ENCODE measurements around the gene LMF2.

Gene LMF2

GRCh38 chr22:50507991-50508884, 736 bp upstream of the LMF2 start, which contains the start of gene NCAPH2:
TSS of gene NCAPH2 (plus strand) at chr22:50508224. CDS start at chr22:50508338, 114 bp downstream.
- DNase-seq (ENCODE audit: low spot score): peak; percentile 100
- TF ChIP-seq, protein P1, sequence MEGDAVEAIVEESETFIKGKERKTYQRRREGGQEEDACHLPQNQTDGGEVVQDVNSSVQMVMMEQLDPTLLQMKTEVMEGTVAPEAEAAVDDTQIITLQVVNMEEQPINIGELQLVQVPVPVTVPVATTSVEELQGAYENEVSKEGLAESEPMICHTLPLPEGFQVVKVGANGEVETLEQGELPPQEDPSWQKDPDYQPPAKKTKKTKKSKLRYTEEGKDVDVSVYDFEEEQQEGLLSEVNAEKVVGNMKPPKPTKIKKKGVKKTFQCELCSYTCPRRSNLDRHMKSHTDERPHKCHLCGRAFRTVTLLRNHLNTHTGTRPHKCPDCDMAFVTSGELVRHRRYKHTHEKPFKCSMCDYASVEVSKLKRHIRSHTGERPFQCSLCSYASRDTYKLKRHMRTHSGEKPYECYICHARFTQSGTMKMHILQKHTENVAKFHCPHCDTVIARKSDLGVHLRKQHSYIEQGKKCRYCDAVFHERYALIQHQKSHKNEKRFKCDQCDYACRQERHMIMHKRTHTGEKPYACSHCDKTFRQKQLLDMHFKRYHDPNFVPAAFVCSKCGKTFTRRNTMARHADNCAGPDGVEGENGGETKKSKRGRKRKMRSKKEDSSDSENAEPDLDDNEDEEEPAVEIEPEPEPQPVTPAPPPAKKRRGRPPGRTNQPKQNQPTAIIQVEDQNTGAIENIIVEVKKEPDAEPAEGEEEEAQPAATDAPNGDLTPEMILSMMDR (IDR thresholded peaks at IDR 0.05; ENCODE audit: extremely low read depth, missing control alignments): no peak

GRCh38 chr22:50506611-50507420, 686 bp downstream of the LMF2 start:
- DNase-seq (ENCODE audit: low spot score): no peak
- TF ChIP-seq, protein P1 (IDR thresholded peaks at IDR 0.05; ENCODE audit: extremely low read depth, missing control alignments): no peak

- DNase-seq (ENCODE audit: low spot score): no peak
Observed at GRCh38 chr22:50505776-50506610, 1.5 kb downstream of the LMF2 start.

GRCh38 chr22:50505276-50505775, 2.2 kb downstream of the LMF2 start:
- TF ChIP-seq, protein P1 (IDR thresholded peaks at IDR 0.05; ENCODE audit: extremely low read depth, missing control alignments): no peak
- DNase-seq (ENCODE audit: low spot score): no peak

More at GRCh38 chr22:50505776-50506610, 1.5 kb downstream of the LMF2 start:
- TF ChIP-seq, protein P1 (IDR thresholded peaks at IDR 0.05; ENCODE audit: extremely low read depth, missing control alignments): no peak

DNA sequence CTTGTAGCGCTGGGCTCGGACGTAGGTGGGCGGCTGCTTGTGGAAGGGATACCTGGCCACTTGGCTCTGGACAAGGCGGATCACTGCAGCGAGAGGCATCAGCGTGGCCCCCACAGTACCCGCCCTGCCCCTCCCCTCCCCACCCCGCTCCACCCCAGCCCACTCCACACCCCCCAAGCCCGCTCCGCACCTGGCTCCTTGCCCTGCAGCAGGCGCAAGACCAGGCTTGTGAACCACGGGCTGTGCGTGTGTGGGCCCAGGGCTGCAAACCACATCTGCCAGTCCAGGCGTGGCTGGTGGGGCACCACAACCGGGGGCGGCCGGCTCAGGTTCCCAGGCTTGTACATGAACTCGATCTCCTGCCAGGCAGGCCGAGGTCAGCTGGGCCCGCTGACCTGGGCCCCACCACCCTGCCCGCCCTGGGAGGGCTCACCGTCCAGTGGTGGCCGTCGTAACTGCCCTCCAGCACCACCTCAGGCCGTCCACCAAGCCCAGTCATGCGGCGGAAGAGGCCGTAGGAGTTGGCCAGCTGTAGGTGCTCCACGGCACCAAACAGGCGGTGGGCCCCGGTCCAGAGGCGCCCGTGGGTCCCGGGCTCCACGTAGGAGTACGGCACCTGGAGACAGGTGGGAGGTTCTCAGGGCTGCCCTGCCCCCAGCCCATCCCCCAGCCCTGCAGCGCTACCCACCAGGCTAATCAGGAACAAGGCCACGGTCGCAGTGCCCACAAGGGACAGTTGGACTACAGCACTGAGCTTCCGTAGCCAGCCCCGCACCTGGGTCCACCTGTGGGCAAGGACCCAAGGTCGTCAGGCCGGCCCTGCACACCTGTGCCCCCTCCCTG, 2.9 kb downstream of the LMF2 start:
- TF ChIP-seq, protein P1 (IDR thresholded peaks at IDR 0.05; ENCODE audit: extremely low read depth, missing control alignments): no peak
- no peak for DNase-seq (ENCODE audit: low spot score)

DNA sequence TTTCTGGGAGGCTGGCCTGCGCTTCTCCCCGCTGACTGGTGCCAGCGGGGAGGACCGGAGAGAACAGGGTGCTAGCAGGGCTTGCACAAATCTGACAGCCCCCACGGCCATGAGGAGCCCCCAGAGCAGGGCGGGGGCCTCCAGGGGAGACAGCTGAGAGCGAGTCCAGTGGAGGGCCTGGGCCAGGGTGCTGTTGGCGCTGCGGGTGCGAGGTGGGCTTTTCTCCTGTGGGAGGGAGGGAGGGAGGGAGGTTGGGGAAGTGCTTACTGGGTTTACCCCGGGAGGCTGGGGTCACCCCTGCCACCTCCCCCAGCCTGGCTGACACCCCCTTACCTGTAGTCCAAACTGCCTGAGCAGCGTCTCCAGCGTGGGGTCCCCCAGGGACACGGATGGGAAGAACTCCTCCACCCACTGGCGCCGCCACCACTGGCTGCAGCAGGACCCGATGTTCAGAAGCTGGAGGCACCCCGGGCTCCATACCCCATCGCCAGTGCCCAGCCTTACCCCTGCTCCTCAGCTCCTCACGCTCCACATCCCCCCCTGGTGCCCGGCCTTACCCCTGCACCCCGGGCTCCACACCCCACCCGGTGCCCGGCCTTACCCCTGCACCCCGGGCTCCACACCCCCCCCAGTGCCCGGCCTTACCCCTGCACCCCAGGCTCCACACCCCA, 3.9 kb downstream of the LMF2 start:
- TF ChIP-seq, protein P1 (IDR thresholded peaks at IDR 0.05; ENCODE audit: extremely low read depth, missing control alignments): no peak
- no peak for DNase-seq (ENCODE audit: low spot score)
